GM12874 (cell line): ENCODE results near the gene DBF4B.

ENCODE experiments used
- TF ChIP-seq, protein P1 (sequence below): IDR thresholded peaks from 2 replicates; pipeline ENCODE4 v1.5.1; 2011; ENCODE audit warnings: low read depth, mild to moderate bottlenecking, control low read depth, low read length, moderate library complexity; ENCODE audit not compliant: insufficient read depth

The DBF4B gene

DNA sequence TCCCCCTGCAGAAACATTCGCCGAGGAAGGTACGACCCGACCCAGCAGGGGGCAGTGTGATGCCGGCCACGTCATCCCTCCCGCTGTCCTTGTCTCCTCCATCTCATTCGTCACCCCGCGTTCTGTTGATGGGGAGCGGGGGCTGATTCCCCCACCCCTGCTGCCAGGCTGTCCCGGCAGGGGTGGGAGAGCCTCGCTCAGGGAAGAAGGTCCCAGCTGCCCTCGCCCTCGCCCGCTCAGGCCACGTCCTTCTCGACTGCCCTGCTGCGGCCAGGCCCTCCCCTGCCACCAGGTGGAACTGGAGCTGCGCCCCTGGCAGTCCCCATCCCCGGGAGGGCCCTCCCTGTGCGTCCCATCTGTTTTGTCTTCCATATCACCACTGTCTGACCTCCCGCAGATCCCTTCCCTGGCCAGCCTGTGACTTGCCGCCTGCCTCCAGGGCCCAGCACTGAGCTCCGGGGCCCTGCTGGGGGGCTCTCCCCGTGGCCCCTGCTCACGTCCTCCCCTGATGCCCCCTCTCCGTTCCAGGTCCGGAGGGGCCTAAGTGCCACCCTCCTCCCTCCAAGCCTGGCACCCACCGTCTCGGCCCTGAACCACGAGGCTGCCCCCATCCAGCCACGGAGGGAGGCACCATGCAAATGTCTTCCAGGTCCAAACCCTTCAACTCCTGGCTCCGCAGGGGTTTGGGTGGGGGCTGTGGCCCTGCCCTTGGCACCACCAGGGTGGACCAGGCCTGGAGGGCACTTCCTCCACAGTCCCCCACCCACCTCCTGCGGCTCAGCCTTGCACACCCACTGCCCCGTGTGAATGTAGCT is 71.0 kb downstream of the DBF4B start:
- TF ChIP-seq, protein P1, sequence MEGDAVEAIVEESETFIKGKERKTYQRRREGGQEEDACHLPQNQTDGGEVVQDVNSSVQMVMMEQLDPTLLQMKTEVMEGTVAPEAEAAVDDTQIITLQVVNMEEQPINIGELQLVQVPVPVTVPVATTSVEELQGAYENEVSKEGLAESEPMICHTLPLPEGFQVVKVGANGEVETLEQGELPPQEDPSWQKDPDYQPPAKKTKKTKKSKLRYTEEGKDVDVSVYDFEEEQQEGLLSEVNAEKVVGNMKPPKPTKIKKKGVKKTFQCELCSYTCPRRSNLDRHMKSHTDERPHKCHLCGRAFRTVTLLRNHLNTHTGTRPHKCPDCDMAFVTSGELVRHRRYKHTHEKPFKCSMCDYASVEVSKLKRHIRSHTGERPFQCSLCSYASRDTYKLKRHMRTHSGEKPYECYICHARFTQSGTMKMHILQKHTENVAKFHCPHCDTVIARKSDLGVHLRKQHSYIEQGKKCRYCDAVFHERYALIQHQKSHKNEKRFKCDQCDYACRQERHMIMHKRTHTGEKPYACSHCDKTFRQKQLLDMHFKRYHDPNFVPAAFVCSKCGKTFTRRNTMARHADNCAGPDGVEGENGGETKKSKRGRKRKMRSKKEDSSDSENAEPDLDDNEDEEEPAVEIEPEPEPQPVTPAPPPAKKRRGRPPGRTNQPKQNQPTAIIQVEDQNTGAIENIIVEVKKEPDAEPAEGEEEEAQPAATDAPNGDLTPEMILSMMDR: peak; percentile 85

DNA sequence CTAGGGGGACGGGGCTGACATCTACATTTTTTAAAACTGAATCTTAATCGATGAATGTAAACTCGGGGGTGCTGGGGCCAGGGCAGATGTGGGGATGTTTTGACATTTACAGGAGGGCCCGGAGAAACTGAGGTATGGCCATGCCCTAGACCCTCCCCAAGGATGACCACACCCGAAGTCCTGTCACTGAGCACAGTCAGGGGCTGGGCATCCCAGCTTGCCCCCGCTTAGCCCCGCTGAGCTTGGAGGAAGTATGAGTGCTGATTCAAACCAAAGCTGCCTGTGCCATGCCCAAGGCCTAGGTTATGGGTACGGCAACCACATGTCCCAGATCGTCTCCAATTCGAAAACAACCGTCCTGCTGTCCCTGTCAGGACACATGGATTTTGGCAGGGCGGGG is 71.7 kb downstream of the DBF4B start:
- TF ChIP-seq, protein P1: no peak

DNA sequence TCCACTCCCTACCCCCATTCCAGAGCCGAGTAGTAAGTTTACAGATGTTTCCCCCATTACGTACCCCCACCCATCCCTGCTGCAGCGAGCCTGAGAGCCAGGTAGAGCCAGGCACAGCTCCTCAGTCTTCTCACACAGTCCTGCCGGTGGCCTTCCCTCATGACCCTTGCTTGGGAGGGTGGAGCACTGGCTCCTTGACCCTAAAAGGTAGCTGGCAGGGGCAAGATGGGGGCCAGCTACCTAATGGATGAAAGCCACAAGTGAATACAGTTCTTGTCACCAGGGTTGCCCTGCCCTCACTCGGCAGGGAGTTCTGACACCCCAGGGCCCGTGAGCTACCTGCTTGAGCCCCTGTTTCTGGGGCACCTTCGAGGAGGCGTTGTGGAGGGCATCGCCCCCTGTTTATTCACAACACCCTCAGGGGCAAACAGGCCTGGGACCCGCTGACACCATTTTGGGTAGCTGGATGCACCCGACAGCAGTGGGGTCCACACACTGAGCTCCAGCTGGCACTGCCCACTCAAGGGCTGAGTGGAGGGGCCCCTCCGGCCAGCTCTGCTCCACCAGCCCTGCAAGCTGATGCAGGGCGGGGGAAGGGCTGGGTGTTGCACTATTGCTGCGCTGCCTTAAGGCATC is 72.5 kb downstream of the DBF4B start:
- TF ChIP-seq, protein P1: no peak

DNA sequence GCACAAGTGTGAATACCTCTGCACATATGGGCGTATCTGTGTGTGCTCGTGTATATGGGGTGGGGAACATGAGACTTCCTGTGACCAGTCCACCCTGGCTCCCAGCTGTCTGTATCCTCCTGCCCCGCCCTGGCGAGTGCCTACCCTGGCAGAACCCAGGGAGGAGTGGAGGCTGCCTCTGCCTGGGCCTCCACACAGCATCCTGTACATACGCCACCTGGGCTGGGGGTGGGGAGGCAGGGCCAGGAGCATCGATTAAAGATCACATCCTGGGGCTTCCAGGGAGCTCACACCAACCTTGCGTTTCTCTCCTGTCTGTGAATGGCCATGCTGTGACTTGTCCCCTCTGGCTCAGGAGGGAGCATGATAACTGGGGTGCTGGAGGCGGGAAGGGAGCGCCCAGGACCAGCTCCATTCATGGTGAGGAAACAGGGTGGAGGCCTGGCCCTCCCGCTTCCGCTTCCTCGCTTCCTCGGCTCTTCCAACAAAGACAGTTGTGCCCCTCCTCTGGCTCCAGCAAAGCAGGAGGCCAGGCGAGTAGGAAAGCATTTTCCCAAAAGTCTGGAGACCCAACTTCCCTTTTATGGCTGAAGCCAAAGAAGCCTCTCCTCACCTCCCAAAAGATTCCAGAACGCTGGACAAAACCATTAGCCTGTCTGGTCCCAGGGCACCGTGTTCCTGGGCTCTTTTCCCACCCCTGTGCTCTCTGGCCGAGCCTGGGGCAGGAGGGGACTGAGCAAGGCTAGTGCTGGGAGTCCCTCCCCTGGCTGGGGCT is 73.3 kb downstream of the DBF4B start:
- TF ChIP-seq, protein P1: no peak

DNA sequence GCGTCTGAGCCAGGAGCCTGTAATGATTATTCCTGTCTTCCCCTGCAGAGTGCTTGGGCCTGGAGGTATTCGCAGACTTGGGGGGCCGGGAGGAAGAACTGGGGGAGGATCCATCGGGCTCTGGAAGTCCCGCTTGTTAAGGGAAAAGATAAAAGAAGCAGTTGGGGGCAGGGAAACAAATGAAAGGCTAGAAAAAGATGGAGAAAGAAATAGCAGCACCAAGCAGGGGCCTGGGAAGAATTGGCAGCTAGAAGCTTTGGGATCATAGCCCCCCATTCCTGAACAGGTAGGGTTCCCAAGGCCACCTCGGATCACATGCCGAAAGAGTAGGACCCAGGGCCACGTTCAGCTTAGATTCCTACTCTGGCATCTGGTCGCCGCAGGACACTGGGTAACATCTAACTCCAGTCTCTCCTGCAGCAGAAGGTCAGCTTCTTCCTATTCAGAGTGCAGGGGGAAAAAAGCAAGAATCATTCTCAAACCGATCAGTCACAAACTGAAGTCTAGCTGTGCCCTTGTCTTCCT is 73.9 kb downstream of the DBF4B start:
- TF ChIP-seq, protein P1: no peak

DNA sequence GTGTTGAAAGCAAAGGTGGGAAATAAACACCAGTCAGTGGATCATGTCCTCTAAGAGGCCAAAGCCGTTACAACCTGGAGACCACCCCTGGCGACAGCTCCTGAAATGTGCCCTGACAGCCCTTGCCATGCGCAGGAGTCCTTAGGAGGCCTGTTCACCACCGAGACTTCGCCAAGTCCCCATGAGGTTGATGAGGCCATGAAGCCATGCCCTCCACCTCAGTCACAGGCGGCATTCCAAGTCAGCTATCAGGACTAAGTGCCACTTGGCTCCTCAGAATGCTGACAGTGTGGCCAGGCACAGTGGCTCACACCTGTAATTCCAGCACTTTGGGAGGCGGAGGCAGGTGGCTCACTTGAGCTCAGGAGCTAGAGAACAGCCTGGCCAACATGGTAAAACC is 77.5 kb downstream of the DBF4B start:
- TF ChIP-seq, protein P1: no peak

DNA sequence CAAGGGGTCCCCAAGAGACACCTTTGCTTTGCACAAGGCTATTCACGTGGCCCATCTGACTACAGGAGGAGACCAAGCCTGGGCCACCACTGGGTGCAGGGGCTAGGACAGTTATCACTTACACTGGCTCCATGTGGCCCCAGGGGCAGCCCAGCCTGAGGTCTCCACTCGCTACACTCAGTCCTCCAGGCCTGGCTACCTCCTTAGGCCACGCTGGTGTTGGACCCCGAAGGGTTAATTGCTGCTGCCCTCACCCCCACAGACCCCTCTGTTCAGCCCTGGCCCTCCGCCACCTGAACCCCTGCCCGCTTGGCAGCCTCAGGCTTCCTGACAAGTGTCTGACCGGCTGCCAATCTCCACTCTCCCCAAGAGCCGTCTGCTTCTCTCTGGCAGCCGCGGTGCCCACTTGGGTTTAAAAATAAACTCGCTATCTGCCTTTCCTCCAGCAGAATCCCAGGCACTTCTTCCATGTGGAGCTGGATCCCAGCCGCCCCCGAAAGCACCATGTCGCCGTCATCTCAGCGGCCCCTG is 78.2 kb downstream of the DBF4B start:
- TF ChIP-seq, protein P1: no peak
